Measurements from ENCODE around the gene ZFP42. TPM values are rescaled to one million over a fixed set of nuclear protein-coding genes. Genes with fewer than 3 reads are reported as not detected.

The ZFP42 gene
- total and polyA plus RNA-seq, 2 donors (not counting 1 experiment from before 2014, with no cell fraction given) = not detected

GRCh38 chr4:187965726-187966125 is 29.8 kb upstream of the ZFP42 start:
- H3K4me2 ChIP-seq (replicated peaks; ENCODE audit: low read depth, low read length, poor library complexity, severe bottlenecking) = no peak overlapping the region
- intact Hi-C loops (cut with micrococcal nuclease) = no loop called here
- Mint-ChIP-seq H3K4me1 (no peaks in the 10 kb centered on the region), H3K4me3 (no peak overlapping the region), H3K9me3 (ENCODE audit: insufficient read depth) (no peaks in the 10 kb centered on the region), H3K27me3 (no peaks in the 10 kb centered on the region), H3K27ac (no peak overlapping the region)
- DNase-seq (no peak), ATAC-seq (ENCODE audit: low read depth) (no peak)
- no peak for TF ChIP-seq CTCF (IDR thresholded peaks at IDR 0.05)
- no peak for TF ChIP-seq EZH2 (IDR thresholded peaks at IDR 0.05; ENCODE audit: borderline replicate concordance, insufficient read depth, low read depth, low read length, poor library complexity, severe bottlenecking)
- 100% methylated on average over 5 of the region's 8 CpGs for WGBS (ENCODE audit: insufficient coverage)
- CTCF ChIA-PET = no interaction called here
- H3K4me3 ChIP-seq (ENCODE audit: control extremely low read depth in 1 of 5, extremely low read depth in 1 of 5, insufficient read depth in 1 of 5, low read depth in 2 of 5, low read length in 4 of 5) = no peak overlapping the region
- no peaks in the 10 kb centered on the region for H3K36me3 ChIP-seq (replicated peaks in 1 of 2; ENCODE audit: control extremely low read depth in 1 of 2, control insufficient read depth in 1 of 2, extremely low read depth in 1 of 2, insufficient read depth in 2 of 2, low read length in 1 of 2)
- peaks cover 0 to 20% (median 0%) of the 10 kb centered on the region in 3 donors for H3K9me3 ChIP-seq (ENCODE audit: control extremely low read depth in 1 of 3, control insufficient read depth in 2 of 3, insufficient read depth in 1 of 3, low read length in 2 of 3)
- no peaks in the 10 kb centered on the region for H3K79me2 ChIP-seq (ENCODE audit: control insufficient read depth, insufficient read depth, low read length)
- H3K9ac ChIP-seq (ENCODE audit: low read length) = no peak overlapping the region
- POLR2A ChIA-PET = no interaction called here
- no peak overlapping the region for H3K27ac ChIP-seq (ENCODE audit: low read length in 2 of 2)
- no peaks in the 10 kb centered on the region for H3K4me1 ChIP-seq (ENCODE audit: control insufficient read depth in 2 of 2, insufficient read depth in 2 of 2, low read length in 2 of 2)
- no peaks in the 10 kb centered on the region for H4K20me1 ChIP-seq (ENCODE audit: control insufficient read depth, insufficient read depth, low read length, poor library complexity, severe bottlenecking)
- H3K27me3 ChIP-seq (replicated peaks in 1 of 4; ENCODE audit: control extremely low read depth in 1 of 4, control insufficient read depth in 3 of 4, insufficient read depth in 4 of 4, low read length in 3 of 4) = no peaks in the 10 kb centered on the region
- no peak overlapping the region for H2AFZ ChIP-seq (ENCODE audit: insufficient read depth, low read depth, low read length, poor library complexity, severe bottlenecking)

GRCh38 chr4:187972135-187972534 is 23.4 kb upstream of the ZFP42 start:
- WGBS (ENCODE audit: insufficient coverage) = 60% methylated on average over 1 of the region's 5 CpGs
- no peaks in the 10 kb centered on the region for H3K4me1 ChIP-seq (ENCODE audit: control insufficient read depth in 2 of 2, insufficient read depth in 2 of 2, low read length in 2 of 2)
- ATAC-seq (ENCODE audit: low read depth) (no peak), DNase-seq (no peak)
- H4K20me1 ChIP-seq (ENCODE audit: control insufficient read depth, insufficient read depth, low read length, poor library complexity, severe bottlenecking) = no peaks in the 10 kb centered on the region
- H3K9ac ChIP-seq (ENCODE audit: low read length) = no peak overlapping the region
- ChIA-PET CTCF (no interaction called here), POLR2A (no interaction called here)
- Mint-ChIP-seq H3K4me1 (no peaks in the 10 kb centered on the region), H3K27me3 (no peaks in the 10 kb centered on the region), H3K4me3 (no peak overlapping the region), H3K27ac (no peak overlapping the region), H3K9me3 (ENCODE audit: insufficient read depth) (no peaks in the 10 kb centered on the region)
- H3K27me3 ChIP-seq (replicated peaks in 1 of 4; ENCODE audit: control extremely low read depth in 1 of 4, control insufficient read depth in 3 of 4, insufficient read depth in 4 of 4, low read length in 3 of 4) = no peaks in the 10 kb centered on the region
- H3K9me3 ChIP-seq (ENCODE audit: control extremely low read depth in 1 of 3, control insufficient read depth in 2 of 3, insufficient read depth in 1 of 3, low read length in 2 of 3) = peaks cover 0 to 23% (median 0%) of the 10 kb centered on the region in 3 donors
- no peaks in the 10 kb centered on the region for H3K79me2 ChIP-seq (ENCODE audit: control insufficient read depth, insufficient read depth, low read length)
- H3K4me2 ChIP-seq (replicated peaks; ENCODE audit: low read depth, low read length, poor library complexity, severe bottlenecking) = no peak overlapping the region
- H3K4me3 ChIP-seq (ENCODE audit: control extremely low read depth in 1 of 5, extremely low read depth in 1 of 5, insufficient read depth in 1 of 5, low read depth in 2 of 5, low read length in 4 of 5) = no peak overlapping the region
- no peak overlapping the region for H3K27ac ChIP-seq (ENCODE audit: low read length in 2 of 2)
- no peak overlapping the region for H2AFZ ChIP-seq (ENCODE audit: insufficient read depth, low read depth, low read length, poor library complexity, severe bottlenecking)
- TF ChIP-seq CTCF (IDR thresholded peaks at IDR 0.05) (no peak), EZH2 (IDR thresholded peaks at IDR 0.05; ENCODE audit: borderline replicate concordance, insufficient read depth, low read depth, low read length, poor library complexity, severe bottlenecking) (no peak)
- H3K36me3 ChIP-seq (replicated peaks in 1 of 2; ENCODE audit: control extremely low read depth in 1 of 2, control insufficient read depth in 1 of 2, extremely low read depth in 1 of 2, insufficient read depth in 2 of 2, low read length in 1 of 2) = no peaks in the 10 kb centered on the region
- intact Hi-C loops (cut with micrococcal nuclease) = no loop called here

Measured in B cell (primary cell).